ENCODE results near the gene TMEM144.

The TMEM144 gene

GRCh38 chr4:158291334-158292055 is 81.2 kb downstream of the TMEM144 start:
- Histone ChIP-seq H3K27ac (ENCODE audit: low read length) (no peak overlapping the region), H3K9ac (ENCODE audit: low read length) (no peak overlapping the region), H3K36me3 (replicated peaks; ENCODE audit: insufficient read depth, low read length) (no peaks in the 10 kb centered on the region), H4K20me1 (ENCODE audit: insufficient read depth, low read length) (no peaks in the 10 kb centered on the region), H3K4me2 (ENCODE audit: low read depth, low read length) (no peak overlapping the region), H3K4me1 (ENCODE audit: low read length) (no peaks in the 10 kb centered on the region), H3K9me2 (replicated peaks; ENCODE audit: insufficient read depth, low read length) (no peaks in the 10 kb centered on the region), H3K27me3 (replicated peaks; ENCODE audit: insufficient read depth, low read length) (no peaks in the 10 kb centered on the region), H2AFZ (ENCODE audit: low read length) (no peak overlapping the region), H3F3A (ENCODE audit: insufficient read depth, low read length) (no peaks in the 10 kb centered on the region), H3K79me2 (ENCODE audit: low read length) (no peaks in the 10 kb centered on the region), H3K4me3 (ENCODE audit: low read length) (no peak overlapping the region), H3K9me3 (replicated peaks; ENCODE audit: insufficient read depth, low read length) (no peaks in the 10 kb centered on the region)
- TF ChIP-seq EZH2 (optimal IDR thresholded peaks at IDR 0.05; ENCODE audit: low read depth, low read length): no peak
- no peak for TF ChIP-seq CTCF (IDR thresholded peaks at IDR 0.05; ENCODE audit: low read length)
- TF ChIP-seq EZH2phosphoT487 (IDR thresholded peaks at IDR 0.05; ENCODE audit: low read length): no peak
- no peak for DNase-seq

DNA sequence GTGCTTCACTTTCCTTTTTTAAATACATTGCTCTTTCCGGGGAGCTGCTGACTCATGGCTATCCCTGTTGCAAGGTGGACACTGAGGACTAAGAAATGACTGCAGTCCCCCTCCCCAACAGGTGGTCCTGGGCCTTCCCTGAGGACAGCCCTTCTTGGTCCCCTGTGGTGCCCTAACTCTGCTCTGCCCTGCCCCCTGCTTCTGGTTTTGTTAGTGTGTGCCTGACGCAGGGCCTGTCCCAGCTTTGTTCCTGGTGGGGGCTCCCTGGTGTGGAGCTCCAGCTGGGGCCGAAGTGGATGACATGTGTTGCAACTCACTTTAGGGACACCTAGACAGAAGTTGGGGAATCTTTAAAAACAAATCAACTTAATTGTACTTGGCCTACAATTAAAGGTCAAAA is 81.9 kb downstream of the TMEM144 start:
- H3K9me2 ChIP-seq (replicated peaks; ENCODE audit: insufficient read depth, low read length): no peaks in the 10 kb centered on the region
- H3K27me3 ChIP-seq (replicated peaks; ENCODE audit: insufficient read depth, low read length): no peaks in the 10 kb centered on the region
- DNase-seq: no peak
- H3K4me1 ChIP-seq (ENCODE audit: low read length): no peaks in the 10 kb centered on the region
- H3K79me2 ChIP-seq (ENCODE audit: low read length): no peaks in the 10 kb centered on the region
- no peaks in the 10 kb centered on the region for H4K20me1 ChIP-seq (ENCODE audit: insufficient read depth, low read length)
- H3K4me3 ChIP-seq (ENCODE audit: low read length): no peak overlapping the region
- no peak for TF ChIP-seq CTCF (IDR thresholded peaks at IDR 0.05; ENCODE audit: low read length)
- no peak overlapping the region for H3K9ac ChIP-seq (ENCODE audit: low read length)
- no peaks in the 10 kb centered on the region for H3K9me3 ChIP-seq (replicated peaks; ENCODE audit: insufficient read depth, low read length)
- no peak overlapping the region for H3K27ac ChIP-seq (ENCODE audit: low read length)
- H3K4me2 ChIP-seq (ENCODE audit: low read depth, low read length): no peak overlapping the region
- H2AFZ ChIP-seq (ENCODE audit: low read length): no peak overlapping the region
- no peaks in the 10 kb centered on the region for H3K36me3 ChIP-seq (replicated peaks; ENCODE audit: insufficient read depth, low read length)
- no peaks in the 10 kb centered on the region for H3F3A ChIP-seq (ENCODE audit: insufficient read depth, low read length)

DNA sequence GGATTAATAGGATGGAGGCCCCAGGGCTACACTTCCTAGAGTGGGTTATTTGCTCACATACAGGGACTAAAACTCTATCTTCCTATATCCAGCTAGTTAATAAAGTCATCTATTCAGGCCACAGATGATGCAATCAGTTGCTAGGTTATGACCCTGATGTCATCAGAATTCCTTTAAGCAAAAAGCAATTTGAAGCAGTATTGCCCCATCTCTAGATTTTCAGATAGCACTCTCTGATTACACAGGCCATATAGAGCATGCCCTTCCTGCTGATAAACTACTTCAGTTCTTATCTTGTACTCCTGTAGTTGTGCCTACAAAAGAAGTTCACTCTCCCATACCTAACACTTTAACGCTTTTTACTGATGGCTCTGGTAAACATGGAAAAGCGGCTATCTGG is 84.8 kb downstream of the TMEM144 start:
- Histone ChIP-seq H4K20me1 (ENCODE audit: insufficient read depth, low read length) (no peaks in the 10 kb centered on the region), H3K27ac (ENCODE audit: low read length) (no peak overlapping the region), H3K79me2 (ENCODE audit: low read length) (no peaks in the 10 kb centered on the region), H3K27me3 (replicated peaks; ENCODE audit: insufficient read depth, low read length) (no peaks in the 10 kb centered on the region), H3K9me2 (replicated peaks; ENCODE audit: insufficient read depth, low read length) (no peaks in the 10 kb centered on the region), H3K4me2 (ENCODE audit: low read depth, low read length) (no peak overlapping the region), H3K4me3 (ENCODE audit: low read length) (no peak overlapping the region), H3K36me3 (replicated peaks; ENCODE audit: insufficient read depth, low read length) (no peaks in the 10 kb centered on the region), H2AFZ (ENCODE audit: low read length) (no peak overlapping the region), H3K9me3 (replicated peaks; ENCODE audit: insufficient read depth, low read length) (no peaks in the 10 kb centered on the region), H3K4me1 (ENCODE audit: low read length) (no peaks in the 10 kb centered on the region), H3F3A (ENCODE audit: insufficient read depth, low read length) (no peaks in the 10 kb centered on the region), H3K9ac (ENCODE audit: low read length) (no peak overlapping the region)
- TF ChIP-seq CTCF (IDR thresholded peaks at IDR 0.05; ENCODE audit: low read length) (no peak), EZH2phosphoT487 (IDR thresholded peaks at IDR 0.05; ENCODE audit: low read length) (no peak), EZH2 (optimal IDR thresholded peaks at IDR 0.05; ENCODE audit: low read depth, low read length) (no peak)
- DNase-seq: no peak
